GM12873 (cell line): ENCODE results near the gene MRPL42.

ENCODE experiments used
- CTCF ChIP-seq: IDR thresholded peaks from 2 replicates; pipeline ENCODE4 v1.5.1; 2012; ENCODE audit warnings: low read depth, mild to moderate bottlenecking, moderate library complexity, low read length, control low read depth; ENCODE audit not compliant: insufficient read depth; ENCODE audit errors: missing control alignments

Gene MRPL42

GRCh38 chr12:93429448-93429847 is 37.9 kb upstream of the MRPL42 start:
- TF ChIP-seq CTCF = no peak

- TF ChIP-seq CTCF = no peak
Measured at GRCh38 chr12:93429852-93430251, 37.5 kb upstream of the MRPL42 start.

DNA sequence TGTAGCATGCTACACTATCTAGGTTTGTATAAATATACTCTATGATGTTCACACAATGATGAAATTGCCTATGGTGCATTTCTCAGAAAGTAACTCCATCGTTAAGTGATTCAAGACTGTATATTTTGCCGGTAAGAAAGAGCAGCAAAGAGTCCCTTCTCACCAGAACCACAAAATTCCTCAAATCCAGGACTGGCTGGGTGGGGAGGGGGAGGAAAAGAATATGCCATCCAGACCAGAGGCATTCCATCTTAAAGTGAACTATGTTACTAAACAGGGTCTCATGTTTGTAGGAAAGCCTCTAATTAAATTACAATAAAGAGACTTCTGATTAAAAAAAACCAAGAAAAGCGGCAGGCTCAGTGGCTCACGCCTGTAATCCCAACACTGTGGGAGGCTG is 37.0 kb upstream of the MRPL42 start:
- TF ChIP-seq CTCF = no peak

GRCh38 chr12:93434256-93434865 is 33.0 kb upstream of the MRPL42 start:
- no peak for TF ChIP-seq CTCF

DNA sequence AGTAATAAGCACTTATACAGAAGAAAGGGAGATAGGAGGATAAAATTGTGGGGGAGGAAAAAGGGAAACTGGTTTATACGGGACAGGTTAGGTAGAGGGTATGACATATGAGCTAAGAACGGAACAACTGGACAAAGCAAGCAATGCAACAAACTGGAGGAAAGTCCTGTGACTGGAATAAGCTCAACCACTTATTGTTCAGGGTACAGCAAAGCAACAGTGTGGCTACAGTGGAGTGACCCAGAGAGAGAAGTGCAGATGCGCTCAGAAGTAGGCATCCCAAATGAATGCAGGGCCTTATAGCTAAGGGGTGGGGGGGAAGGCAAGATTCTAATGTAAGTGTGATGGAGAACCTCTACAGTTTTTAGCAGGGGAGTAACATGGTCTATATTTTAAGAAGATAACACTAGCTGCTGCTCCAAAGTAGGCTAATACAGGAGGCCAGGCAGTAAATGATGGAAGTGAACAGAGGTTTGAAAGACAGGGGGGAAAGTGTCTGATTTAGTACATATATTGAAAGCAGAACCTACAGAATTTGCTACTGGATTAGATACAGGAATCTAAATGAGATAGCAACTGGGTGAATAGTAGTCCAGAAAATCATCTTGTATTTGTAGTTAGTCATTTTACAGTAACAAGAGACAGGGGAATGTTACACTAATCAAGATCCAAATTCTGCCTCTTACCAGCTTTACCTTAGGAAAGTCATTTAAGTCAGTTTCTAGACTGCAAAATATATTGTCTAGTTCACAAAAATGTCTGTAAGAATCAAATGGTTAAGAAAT is 28.9 kb upstream of the MRPL42 start:
- no peak for TF ChIP-seq CTCF

DNA sequence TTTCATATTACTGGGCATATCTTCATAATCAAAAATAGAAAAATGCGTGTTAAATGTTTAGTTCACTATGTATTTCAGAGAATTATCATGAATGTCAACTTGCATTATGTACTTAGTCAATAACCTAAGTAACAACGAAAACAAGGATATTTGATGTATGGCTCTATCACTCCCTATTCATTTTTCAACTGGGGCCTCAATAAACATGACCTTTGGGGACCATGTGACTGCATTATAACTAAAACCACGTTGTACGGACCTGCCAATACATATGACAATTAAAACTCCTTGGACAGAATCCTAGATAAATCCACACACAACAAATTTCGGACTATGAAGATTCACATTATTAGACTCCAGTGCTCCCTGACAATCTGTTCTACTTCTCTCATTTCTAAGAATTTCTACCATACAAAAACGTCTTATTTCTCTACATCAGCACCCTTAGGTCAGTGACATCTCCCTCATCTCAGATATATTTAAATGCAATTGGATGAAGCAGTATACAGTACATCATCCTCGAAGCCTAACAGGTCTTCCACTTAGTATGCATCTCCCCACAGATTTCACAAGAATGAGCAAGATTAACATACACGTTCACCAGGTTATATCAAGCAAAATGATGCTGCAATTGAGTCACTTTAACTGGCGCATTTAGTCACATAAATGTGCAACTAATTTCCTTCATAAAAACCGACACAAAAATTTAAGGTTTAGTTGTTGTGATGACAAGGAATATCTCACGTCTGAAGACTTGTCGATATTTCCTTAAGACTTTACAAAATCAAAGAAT is 27.1 kb upstream of the MRPL42 start:
- no peak for TF ChIP-seq CTCF

GRCh38 chr12:93441081-93441616 is 26.2 kb upstream of the MRPL42 start:
- no peak for TF ChIP-seq CTCF
